HCT116 (cell line): Measurements from ENCODE around the gene SPATA33.

Source experiments
- ATF3 ChIP-seq: IDR thresholded peaks from 2 replicates; pipeline ENCODE4 v1.6.1; 2012
- CBX3 ChIP-seq: IDR thresholded peaks from 2 replicates; pipeline ENCODE4 v1.6.1; 2012; ENCODE audit warnings: low read depth
- CEBPB ChIP-seq: IDR thresholded peaks from 2 replicates; pipeline ENCODE4 v1.6.1; 2012; ENCODE audit warnings: low read depth
- CTCF ChIP-seq, 3 experiments: fragments of 200-600 bp in 1 of 3; sonication (generic) in 1 of 3; IDR thresholded peaks in 2 of 3; conservative IDR thresholded peaks in 1 of 3; 2 replicates each; pipeline ENCODE4 v1.5.1; 2012 to 2017; ENCODE audit warnings: low read depth in 2 of 3, low read length in 2 of 3, antibody characterized with exemption in 1 of 3, borderline replicate concordance in 1 of 3, control low read depth in 1 of 3, mild to moderate bottlenecking in 1 of 3, mixed read lengths in 1 of 3, mixed run types in 1 of 3, moderate library complexity in 1 of 3; ENCODE audit not compliant: insufficient read depth in 1 of 3
- EZH2 ChIP-seq: fragments of 200-600 bp; sonication (generic); IDR thresholded peaks from 2 replicates; pipeline ENCODE4 v1.6.1; 2017; ENCODE audit warnings: antibody characterized with exemption, mixed run types
- EZH2phosphoT487 ChIP-seq: fragments of 200-600 bp; IDR thresholded peaks from 2 replicates; pipeline ENCODE4 v1.6.1; 2018; ENCODE audit warnings: antibody characterized with exemption, borderline replicate concordance
- JUND ChIP-seq: IDR thresholded peaks from 2 replicates; pipeline ENCODE4 v1.6.1; 2012
- POLR2A ChIP-seq: IDR thresholded peaks from 2 replicates; pipeline ENCODE4 v1.7.0; 2011; ENCODE audit warnings: borderline replicate concordance; ENCODE audit not compliant: insufficient read depth, insufficient read length; ENCODE audit errors: extremely low read depth
- RAD21 ChIP-seq: IDR thresholded peaks from 2 replicates; pipeline ENCODE4 v1.6.1; 2012; ENCODE audit warnings: low read depth, mild to moderate bottlenecking

- TF ChIP-seq POLR2A (no peak), CTCF (IDR thresholded peaks at IDR 0.05 in 2 of 3, conservative IDR thresholded peaks at IDR 0.05 in 1 of 3; ENCODE audit: borderline replicate concordance in 1 of 3, insufficient read depth in 1 of 3, low read depth in 2 of 3, low read length in 2 of 3) (no peak), JUND (no peak), EZH2phosphoT487 (no peak), ATF3 (no peak), CBX3 (no peak), CEBPB (no peak), EZH2 (no peak), RAD21 (no peak)
Observed at GRCh38 chr16:89629827-89630610, 27.6 kb upstream of the SPATA33 start.
